SW480 (cell line): ENCODE data around the gene CLDN12.

Source experiments
- DNase-seq: peaks from one replicate; pipeline ENCODE4 v3.0.0-alpha.2; 2016; ENCODE audit warnings: low spot score

CLDN12 gene

GRCh38 chr7:90433221-90433620, 30.0 kb downstream of the CLDN12 start:
- DNase-seq = no peak

- no peak for DNase-seq
Observed at GRCh38 chr7:90445633-90446032, 42.4 kb downstream of the CLDN12 start.

- DNase-seq = no peak
Observed at GRCh38 chr7:90446137-90446899, 43.1 kb downstream of the CLDN12 start.

GRCh38 chr7:90453259-90453891, 50.1 kb downstream of the CLDN12 start:
- no peak for DNase-seq

- DNase-seq = no peak
Observed at GRCh38 chr7:90453931-90454330, 50.7 kb downstream of the CLDN12 start.

GRCh38 chr7:90455163-90456030, 52.1 kb downstream of the CLDN12 start:
- peak; percentile 71 for DNase-seq

- no peak for DNase-seq
Observed at GRCh38 chr7:90458104-90458503, 54.8 kb downstream of the CLDN12 start.

- peak; percentile 47 for DNase-seq
Observed at GRCh38 chr7:90459888-90460287, 56.6 kb downstream of the CLDN12 start.

GRCh38 chr7:90461219-90461618, 58.0 kb downstream of the CLDN12 start:
- DNase-seq = no peak

- peak; percentile 69 for DNase-seq
Observed at GRCh38 chr7:90463151-90463628, 59.9 kb downstream of the CLDN12 start.
